Liver (tissue), 9 donors: ENCODE data around the gene PLCL1. TPM values are rescaled to one million over a fixed set of nuclear protein-coding genes. Genes with fewer than 3 reads are reported as not detected.

ENCODE experiments used
- DNase-seq: peaks from one replicate; pipeline ENCODE4 v3.0.0-alpha.2; 2017; ENCODE audit warnings: low spot score
- H3K27ac ChIP-seq, 2 donors: one replicate each; pipeline ENCODE4 v1.7.0; 2013; ENCODE audit warnings: inconsistent platforms in 2 of 2, low read length in 2 of 2, control low read depth in 1 of 2, low read depth in 1 of 2, mild to moderate bottlenecking in 1 of 2
- H3K27me3 ChIP-seq, 4 donors: one replicate each; pipeline versions ENCODE4 v1.6.1 to v1.7.0; 2013; ENCODE audit warnings: low read length in 3 of 4, inconsistent platforms in 1 of 4, mild to moderate bottlenecking in 1 of 4, moderate library complexity in 1 of 4; ENCODE audit not compliant: control insufficient read depth in 4 of 4, insufficient read depth in 4 of 4
- H3K36me3 ChIP-seq, 4 donors: one replicate each; pipeline versions ENCODE4 v1.6.1 to v1.7.0; 2013; ENCODE audit warnings: low read length in 3 of 4, mild to moderate bottlenecking in 3 of 4, low read depth in 1 of 4, moderate library complexity in 1 of 4; ENCODE audit not compliant: control insufficient read depth in 4 of 4, insufficient read depth in 3 of 4
- H3K4me1 ChIP-seq, 4 donors: one replicate each; pipeline versions ENCODE4 v1.6.1 to v1.7.0; 2013; ENCODE audit warnings: low read length in 3 of 4, mild to moderate bottlenecking in 3 of 4, moderate library complexity in 1 of 4; ENCODE audit not compliant: control insufficient read depth in 4 of 4, insufficient read depth in 4 of 4
- H3K4me3 ChIP-seq, 3 donors: one replicate each; pipeline versions ENCODE4 v1.6.1 to v1.7.0; 2013; ENCODE audit warnings: low read length in 3 of 3, control low read depth in 1 of 3, low read depth in 1 of 3, mild to moderate bottlenecking in 1 of 3
- H3K9ac ChIP-seq, 2 donors: one replicate each; pipeline ENCODE4 v1.7.0; 2013; ENCODE audit warnings: low read length in 2 of 2, mild to moderate bottlenecking in 2 of 2, moderate library complexity in 2 of 2, control low read depth in 1 of 2, low read depth in 1 of 2
- H3K9me3 ChIP-seq, 4 donors: one replicate each; pipeline versions ENCODE4 v1.6.1 to v1.7.0; 2013; ENCODE audit warnings: low read length in 3 of 4; ENCODE audit not compliant: control insufficient read depth in 4 of 4
- ATF3 ChIP-seq: IDR thresholded peaks from 2 replicates; pipeline ENCODE4 v1.6.1; 2016; ENCODE audit warnings: antibody characterized with exemption
- CTCF ChIP-seq: fragments of 150-350 bp; IDR thresholded peaks from 2 replicates; pipeline ENCODE4 v1.5.1; 2017; ENCODE audit warnings: improper control_type of control experiment, low read depth, low read length; ENCODE audit not compliant: missing input control
- FOXA1 ChIP-seq: IDR thresholded peaks from 2 replicates; pipeline ENCODE4 v1.6.1; 2016; ENCODE audit warnings: antibody characterized with exemption
- FOXA2 ChIP-seq: IDR thresholded peaks from 2 replicates; pipeline ENCODE4 v1.6.1; 2016; ENCODE audit warnings: antibody characterized with exemption
- GABPA ChIP-seq, 2 donors: IDR thresholded peaks in 1 of 2; conservative IDR thresholded peaks in 1 of 2; 2 replicates each; pipeline ENCODE4 v1.6.1; 2016; ENCODE audit warnings: antibody characterized with exemption in 2 of 2, mild to moderate bottlenecking in 1 of 2, moderate library complexity in 1 of 2
- HNF4G ChIP-seq: IDR thresholded peaks from 2 replicates; pipeline ENCODE4 v1.6.1; 2016; ENCODE audit warnings: antibody characterized with exemption
- RAD21 ChIP-seq, 2 donors: IDR thresholded peaks; 2 replicates each; pipeline ENCODE4 v1.6.1; 2016; ENCODE audit warnings: antibody characterized with exemption in 2 of 2, mild to moderate bottlenecking in 2 of 2
- REST ChIP-seq: IDR thresholded peaks from 2 replicates; pipeline ENCODE4 v1.6.1; 2016; ENCODE audit warnings: antibody characterized with exemption, mild to moderate bottlenecking
- SP1 ChIP-seq: IDR thresholded peaks from 2 replicates; pipeline ENCODE4 v1.6.1; 2018; ENCODE audit warnings: antibody characterized with exemption, mild to moderate bottlenecking
- TAF1 ChIP-seq: conservative IDR thresholded peaks from 2 replicates; pipeline ENCODE4 v1.6.1; 2016; ENCODE audit warnings: antibody characterized with exemption, mild to moderate bottlenecking
- YY1 ChIP-seq: IDR thresholded peaks from 2 replicates; pipeline ENCODE4 v1.6.1; 2016; ENCODE audit warnings: antibody characterized with exemption, mild to moderate bottlenecking
- WGBS: extraction: QIAGEN DNeasy Blood & Tissue Kit; methylation state at CpG from one replicate; pipeline ENCODE4 v1.1.7; 2013; 5-methylcytosine and 5-hydroxymethylcytosine counted together
- polyA plus RNA-seq, 2 donors: library from polyadenylated mRNA; stranded (reverse) in 1 of 2; unstranded in 1 of 2; fragments of 200-250 nt in 1 of 2; fragments of >200 nt in 1 of 2; fragmentation: Nextera tagmentation in 1 of 2; extraction: Ambion mirVana in 1 of 2; gene quantifications; one replicate each; pipeline versions ENCODE4 v1.2.1 to v1.2.3, GENCODE V29; 2013 to 2015
- total RNA-seq, 2 donors: library from RNA; depleted of rRNA; stranded (reverse); fragments of >200 nt; gene quantifications; one replicate each; pipeline ENCODE4 v1.2.3, GENCODE V29; 2014
- donor health status: healthy.
- donor health status: healthy.
- donor health status: healthy.
- donor health status: healthy.
- donor health status: healthy.

The PLCL1 gene
- total and polyA plus RNA-seq, 4 donors: 0.08 to 0.59 (median 0.31) TPM

GRCh38 chr2:197810491-197810890 is 6.1 kb downstream of the PLCL1 start (continued):
- TF ChIP-seq REST (no peak), HNF4G (no peak), GABPA (IDR thresholded peaks at IDR 0.05 in 1 of 2, conservative IDR thresholded peaks at IDR 0.05 in 1 of 2) (no peak), RAD21 (IDR thresholded peaks at IDR 0.05) (no peak)

DNA sequence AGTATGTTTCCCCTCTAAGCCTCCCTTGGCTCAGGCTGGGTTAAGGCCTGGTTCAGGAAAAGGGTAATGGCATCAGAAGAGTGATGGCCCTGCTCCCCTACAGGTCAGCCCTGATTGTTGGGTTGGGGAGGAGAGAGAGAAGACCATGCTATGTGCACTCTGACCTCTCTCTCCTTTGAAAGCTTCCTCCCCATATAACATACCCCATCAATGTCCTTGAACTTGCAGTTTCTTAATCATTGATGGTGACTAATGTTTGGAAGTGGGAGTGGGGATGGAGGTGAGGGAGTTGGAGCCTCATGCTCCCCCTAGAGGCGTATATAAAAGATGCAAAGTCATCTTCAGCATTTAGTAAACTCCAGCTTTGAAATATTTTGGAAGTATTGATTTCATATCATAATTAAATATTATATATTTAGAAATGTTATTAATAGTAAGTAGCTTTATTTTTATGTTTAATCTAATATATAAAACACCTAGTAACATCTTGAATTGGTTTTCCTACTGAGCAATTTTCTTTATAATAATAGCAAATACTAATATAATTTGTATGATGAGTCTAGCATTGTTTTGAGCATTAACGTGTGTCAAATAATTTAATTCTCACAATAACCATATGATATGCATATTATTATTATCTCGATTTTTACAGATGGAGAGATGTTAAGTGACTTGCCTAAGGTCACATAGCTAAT is 8.8 kb downstream of the PLCL1 start:
- Histone ChIP-seq H3K27ac (no peak overlapping the region), H3K9me3 (no peaks in the 10 kb centered on the region), H3K27me3 (no peaks in the 10 kb centered on the region), H3K9ac (no peak overlapping the region), H3K36me3 (no peaks in the 10 kb centered on the region), H3K4me3 (no peak overlapping the region), H3K4me1 (no peaks in the 10 kb centered on the region)
- 35% methylated on average over 3 of the region's 3 CpGs for WGBS
- DNase-seq: no peak
- no peak for TF ChIP-seq ATF3
- TF ChIP-seq CTCF: peak; percentile 26
- no peak for TF ChIP-seq FOXA2
- TF ChIP-seq RAD21 (IDR thresholded peaks at IDR 0.05): peak in 1 of 2 donors; percentile 48

DNA sequence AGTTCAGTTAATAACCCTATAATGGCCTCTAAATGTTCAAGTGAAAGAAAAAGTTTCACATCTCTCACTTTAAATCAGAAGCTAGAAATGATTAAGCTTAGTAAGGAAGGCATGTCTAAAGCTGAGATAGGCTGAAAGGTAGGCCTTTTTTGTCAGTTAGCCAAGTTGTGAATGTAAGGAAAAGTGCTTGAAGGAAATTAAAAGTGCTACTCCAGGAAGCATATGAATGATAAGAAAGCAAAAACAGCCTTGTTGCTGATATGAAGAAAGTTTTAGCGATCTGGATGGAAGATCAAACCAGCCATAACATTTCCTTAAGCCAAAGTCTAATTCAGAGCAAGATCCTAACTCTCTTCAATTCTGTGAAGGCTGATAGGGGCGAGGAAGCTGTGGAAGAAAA is 10.1 kb downstream of the PLCL1 start:
- 71% methylated on average over 2 of the region's 2 CpGs for WGBS

More for the DNA sequence above, 10.1 kb downstream of the PLCL1 start:
- H3K36me3 ChIP-seq: no peaks in the 10 kb centered on the region
- no peak overlapping the region for H3K9ac ChIP-seq
- H3K27ac ChIP-seq: no peak overlapping the region
- H3K4me3 ChIP-seq: no peak overlapping the region
- H3K27me3 ChIP-seq: no peaks in the 10 kb centered on the region
- H3K9me3 ChIP-seq: no peaks in the 10 kb centered on the region
- DNase-seq: no peak
- H3K4me1 ChIP-seq: no peaks in the 10 kb centered on the region
- TF ChIP-seq CTCF (no peak), YY1 (no peak), SP1 (no peak), TAF1 (no peak), FOXA1 (no peak), RAD21 (IDR thresholded peaks at IDR 0.05) (no peak), GABPA (IDR thresholded peaks at IDR 0.05 in 1 of 2, conservative IDR thresholded peaks at IDR 0.05 in 1 of 2) (no peak), REST (no peak)
